Suprapubic skin (tissue), 4 donors: ENCODE data around the gene ARID1A. TPM values are rescaled to one million over a fixed set of nuclear protein-coding genes. Genes with fewer than 3 reads are reported as not detected.

Experiments
- DNase-seq, 2 donors: peaks; one replicate each; pipeline ENCODE4 v3.0.0-alpha.2; 2019; ENCODE audit warnings: low spot score in 2 of 2
- H3K27ac ChIP-seq: fragments of 200-600 bp; sonication (generic); one replicate; pipeline ENCODE4 v1.5.1; 2019
- H3K27me3 ChIP-seq: fragments of 200-600 bp; sonication (generic); one replicate; pipeline ENCODE4 v1.5.1; 2019
- H3K36me3 ChIP-seq: fragments of 200-600 bp; sonication (generic); one replicate; pipeline ENCODE4 v1.5.1; 2019
- H3K4me1 ChIP-seq: fragments of 200-600 bp; sonication (generic); one replicate; pipeline ENCODE4 v1.5.1; 2019
- H3K4me3 ChIP-seq: fragments of 200-600 bp; sonication (generic); one replicate; pipeline ENCODE4 v1.5.1; 2019; ENCODE audit warnings: mild to moderate bottlenecking
- H3K9me3 ChIP-seq: fragments of 200-600 bp; sonication (generic); one replicate; pipeline ENCODE4 v1.5.1; 2019
- EP300 ChIP-seq: sonication (generic); formaldehyde crosslinking; IDR thresholded peaks from one replicate; pipeline ENCODE4 v1.6.1; 2017; ENCODE audit warnings: antibody characterized with exemption
- POLR2A ChIP-seq, 2 donors: fragments of 450-650 bp; IDR thresholded peaks; one replicate each; pipeline ENCODE4 v1.6.1; 2017; ENCODE audit warnings: antibody characterized with exemption in 2 of 2, mild to moderate bottlenecking in 2 of 2, moderate library complexity in 2 of 2
- POLR2AphosphoS5 ChIP-seq, 3 donors: sonication (generic); formaldehyde crosslinking; IDR thresholded peaks; one replicate each; pipeline ENCODE4 v1.6.1; 2017; ENCODE audit warnings: antibody characterized with exemption in 3 of 3
- WGBS: methylation state at CpG from one replicate; pipeline ENCODE4 v1.1.5; 2018; 5-methylcytosine and 5-hydroxymethylcytosine counted together
- total RNA-seq, 4 donors: library from RNA; depleted of rRNA; stranded (reverse); fragments of >200 nt; gene quantifications; one replicate each; pipeline ENCODE4 v1.1.0, GENCODE V29; 2016
- TF ChIP-seq, protein P1 (sequence below), 2 donors: fragments of 200-600 bp in 1 of 2; fragments of 450-650 bp in 1 of 2; sonication (generic) in 1 of 2; IDR thresholded peaks; one replicate each; pipeline ENCODE4 v1.5.1; 2016 to 2019; ENCODE audit warnings: antibody characterized with exemption in 2 of 2, mild to moderate bottlenecking in 1 of 2, moderate library complexity in 1 of 2

Gene ARID1A
- total RNA-seq, 4 donors from 2014 or later: 77.2 to 90.0 (median 83.5) TPM

DNA sequence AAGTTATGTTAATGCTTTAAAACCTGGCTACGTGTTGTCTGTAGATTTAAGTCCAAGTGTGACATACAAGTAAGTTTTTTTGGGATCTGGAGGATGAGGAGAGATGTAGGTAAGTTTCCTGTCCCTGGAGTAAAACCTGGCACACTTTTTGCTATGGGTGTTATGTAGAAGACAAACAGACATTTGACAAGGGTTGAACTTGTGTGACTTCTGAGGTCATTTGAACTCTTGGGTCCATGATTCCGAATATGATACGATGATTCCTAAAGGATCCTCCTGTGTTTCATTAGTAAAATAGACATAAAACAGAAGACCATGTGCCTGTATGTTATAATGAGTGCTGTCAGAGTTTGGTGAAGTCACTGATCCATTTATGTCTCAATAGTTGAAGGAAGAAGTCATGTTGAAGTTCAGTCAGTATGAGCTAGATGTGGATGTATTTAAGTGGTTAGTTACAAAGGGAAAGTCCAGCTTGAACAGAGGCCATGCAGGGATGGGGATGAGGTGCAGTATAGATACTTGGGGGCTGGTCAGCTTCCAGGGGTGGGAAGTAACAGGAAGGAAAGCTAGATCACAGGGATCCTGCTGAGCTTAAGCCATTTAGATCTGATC, 44.3 kb downstream of the ARID1A start:
- H3K4me1 ChIP-seq: peaks cover 13% of the 10 kb centered on the region
- no peaks in the 10 kb centered on the region for H3K27me3 ChIP-seq
- 76% methylated on average over 3 of the region's 3 CpGs for WGBS
- DNase-seq: no peak
- TF ChIP-seq POLR2A (IDR thresholded peaks at IDR 0.05) (no peak), EP300 (no peak), POLR2AphosphoS5 (IDR thresholded peaks at IDR 0.05) (no peak)
- TF ChIP-seq, protein P1, sequence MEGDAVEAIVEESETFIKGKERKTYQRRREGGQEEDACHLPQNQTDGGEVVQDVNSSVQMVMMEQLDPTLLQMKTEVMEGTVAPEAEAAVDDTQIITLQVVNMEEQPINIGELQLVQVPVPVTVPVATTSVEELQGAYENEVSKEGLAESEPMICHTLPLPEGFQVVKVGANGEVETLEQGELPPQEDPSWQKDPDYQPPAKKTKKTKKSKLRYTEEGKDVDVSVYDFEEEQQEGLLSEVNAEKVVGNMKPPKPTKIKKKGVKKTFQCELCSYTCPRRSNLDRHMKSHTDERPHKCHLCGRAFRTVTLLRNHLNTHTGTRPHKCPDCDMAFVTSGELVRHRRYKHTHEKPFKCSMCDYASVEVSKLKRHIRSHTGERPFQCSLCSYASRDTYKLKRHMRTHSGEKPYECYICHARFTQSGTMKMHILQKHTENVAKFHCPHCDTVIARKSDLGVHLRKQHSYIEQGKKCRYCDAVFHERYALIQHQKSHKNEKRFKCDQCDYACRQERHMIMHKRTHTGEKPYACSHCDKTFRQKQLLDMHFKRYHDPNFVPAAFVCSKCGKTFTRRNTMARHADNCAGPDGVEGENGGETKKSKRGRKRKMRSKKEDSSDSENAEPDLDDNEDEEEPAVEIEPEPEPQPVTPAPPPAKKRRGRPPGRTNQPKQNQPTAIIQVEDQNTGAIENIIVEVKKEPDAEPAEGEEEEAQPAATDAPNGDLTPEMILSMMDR (IDR thresholded peaks at IDR 0.05): no peak
- H3K4me3 ChIP-seq: no peak overlapping the region
- H3K9me3 ChIP-seq: no peaks in the 10 kb centered on the region
- no peak overlapping the region for H3K27ac ChIP-seq
- peaks cover 64% of the 10 kb centered on the region for H3K36me3 ChIP-seq

DNA sequence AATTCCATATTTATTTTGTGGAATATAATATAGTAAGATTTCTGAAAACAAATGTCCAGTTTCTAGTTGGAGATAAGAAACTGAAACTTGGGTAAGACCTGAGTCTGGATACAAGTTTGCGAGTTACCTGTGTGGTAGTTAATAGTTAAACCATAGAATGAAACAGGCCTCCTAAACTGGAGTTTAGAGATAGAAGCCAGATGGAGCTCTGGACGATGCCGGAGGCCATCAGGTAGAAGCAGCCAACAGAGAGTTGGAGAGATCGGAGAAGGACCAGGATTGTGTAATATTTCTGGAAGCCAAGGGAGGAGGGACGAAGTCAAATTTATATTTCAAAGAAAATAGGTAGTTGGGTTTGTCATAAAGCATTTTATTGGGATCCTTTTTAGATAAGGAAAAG, 45.1 kb downstream of the ARID1A start:
- Histone ChIP-seq H3K27me3 (no peaks in the 10 kb centered on the region), H3K4me3 (no peak overlapping the region), H3K9me3 (no peaks in the 10 kb centered on the region), H3K27ac (no peak overlapping the region), H3K36me3 (peaks cover 58% of the 10 kb centered on the region), H3K4me1 (peaks cover 16% of the 10 kb centered on the region)
- TF ChIP-seq, protein P1 (IDR thresholded peaks at IDR 0.05): no peak
- TF ChIP-seq POLR2A (IDR thresholded peaks at IDR 0.05) (no peak), POLR2AphosphoS5 (IDR thresholded peaks at IDR 0.05) (no peak), EP300 (no peak)
- 72% methylated on average over 5 of the region's 5 CpGs for WGBS
- no peak for DNase-seq

DNA sequence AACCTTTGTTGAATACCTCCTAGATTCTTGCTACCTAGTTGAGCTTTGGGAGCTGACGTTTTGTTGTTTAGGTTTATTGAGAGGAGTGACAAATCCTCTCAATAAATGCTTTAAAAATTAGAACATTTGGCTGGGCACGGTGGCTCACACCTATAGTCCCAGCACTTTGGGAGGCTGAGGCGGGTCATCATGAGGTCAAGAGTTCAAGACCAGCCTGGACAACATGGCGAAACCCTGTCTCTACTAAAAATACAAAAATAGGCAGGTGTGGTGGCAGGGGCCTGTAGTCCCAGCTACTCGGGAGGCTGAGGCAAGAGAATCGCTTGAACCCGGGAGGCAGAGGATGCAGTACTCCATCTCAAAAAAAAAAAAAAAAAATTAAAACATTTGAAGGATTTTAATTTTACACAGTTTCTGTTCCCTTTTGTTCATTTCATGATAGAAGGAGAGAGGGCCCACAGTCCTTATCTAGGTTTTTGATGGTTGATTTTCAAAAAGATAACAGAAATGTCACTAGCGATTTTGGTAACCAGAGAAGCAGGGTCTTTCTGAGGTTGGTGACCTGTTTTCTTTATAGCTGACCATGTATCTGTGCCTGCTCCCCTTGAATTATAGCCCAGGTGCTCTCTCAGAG, 47.7 kb downstream of the ARID1A start:
- peaks cover 43% of the 10 kb centered on the region for H3K36me3 ChIP-seq
- H3K27me3 ChIP-seq: no peaks in the 10 kb centered on the region
- TF ChIP-seq POLR2A (IDR thresholded peaks at IDR 0.05) (no peak), POLR2AphosphoS5 (IDR thresholded peaks at IDR 0.05) (no peak), EP300 (no peak)
- TF ChIP-seq, protein P1 (IDR thresholded peaks at IDR 0.05): no peak
- peaks cover 23% of the 10 kb centered on the region for H3K4me1 ChIP-seq
- 87% methylated on average over 8 of the region's 8 CpGs for WGBS
- no peak overlapping the region for H3K4me3 ChIP-seq
- DNase-seq: no peak
- no peaks in the 10 kb centered on the region for H3K9me3 ChIP-seq
- H3K27ac ChIP-seq: no peak overlapping the region

DNA sequence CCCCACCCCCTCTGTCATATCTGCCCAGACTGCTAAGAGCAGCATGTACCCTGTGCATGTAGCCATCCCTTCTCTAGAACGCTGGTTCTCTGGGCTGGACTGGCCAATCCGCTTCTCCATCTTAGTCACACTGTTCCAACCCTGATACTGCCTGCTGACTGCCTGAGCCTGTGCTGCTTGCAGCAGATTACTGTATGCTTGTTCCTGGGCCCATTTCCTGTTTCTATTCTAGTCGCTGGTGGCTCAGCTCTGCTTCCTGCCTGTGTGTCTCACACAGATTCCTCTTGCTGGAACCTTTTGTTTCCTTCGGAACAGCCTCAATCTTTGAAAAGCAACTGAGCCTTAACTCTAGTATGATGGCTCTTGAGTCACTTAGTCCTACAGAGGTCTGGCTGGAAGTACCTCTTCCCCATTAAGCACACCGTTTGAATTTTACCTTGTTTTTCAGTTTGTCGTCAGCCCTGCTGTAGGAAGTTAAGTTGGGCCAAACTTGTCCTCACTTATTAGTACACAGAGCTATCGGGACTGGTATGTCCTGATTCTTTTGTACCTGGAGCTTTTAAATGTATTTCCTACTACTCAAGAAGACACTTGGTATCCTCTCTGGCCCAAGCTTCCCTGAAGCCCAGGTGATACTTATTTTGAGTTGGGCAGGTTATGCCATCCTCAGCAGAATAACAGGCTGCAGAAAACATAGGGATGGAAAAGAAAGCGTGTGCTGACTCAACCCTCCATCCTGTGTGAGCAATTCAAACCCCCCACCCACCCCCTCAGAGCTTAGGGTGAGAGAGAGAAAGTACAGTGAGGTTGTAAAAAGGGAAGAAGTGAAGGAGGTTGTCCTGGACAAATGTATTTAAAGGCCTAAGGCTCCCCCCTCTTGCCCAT, 48.5 kb downstream of the ARID1A start:
- H3K9me3 ChIP-seq: no peaks in the 10 kb centered on the region
- H3K4me3 ChIP-seq: no peak overlapping the region
- peaks cover 27% of the 10 kb centered on the region for H3K4me1 ChIP-seq
- H3K27me3 ChIP-seq: no peaks in the 10 kb centered on the region
- peak overlapping the region; percentile 39 for H3K27ac ChIP-seq
- DNase-seq: no peak
- peaks cover 42% of the 10 kb centered on the region for H3K36me3 ChIP-seq
- TF ChIP-seq POLR2AphosphoS5 (IDR thresholded peaks at IDR 0.05): peak in 1 of 3 donors; percentile 37
- TF ChIP-seq, protein P1 (IDR thresholded peaks at IDR 0.05): no peak
- 50% methylated on average over 8 of the region's 8 CpGs for WGBS

DNA sequence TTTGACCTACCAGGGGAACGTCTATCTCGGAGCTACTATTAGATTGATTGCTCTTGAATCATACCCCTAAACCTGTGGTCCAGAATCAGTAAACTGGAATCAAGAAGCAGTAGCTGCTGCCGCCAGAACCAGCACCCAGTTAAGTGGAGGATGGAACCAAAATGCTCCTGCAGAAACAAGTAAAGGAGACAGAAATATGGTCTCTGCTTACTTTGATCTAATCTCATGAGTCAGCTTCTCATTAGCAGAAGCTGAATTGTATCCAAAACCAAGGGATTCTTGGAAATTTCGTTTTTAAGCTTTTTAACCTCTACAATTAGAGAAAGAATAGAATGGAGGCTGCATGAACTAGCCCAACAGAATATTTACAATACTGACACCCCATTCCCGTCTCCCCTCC, 49.4 kb downstream of the ARID1A start:
- peaks cover 36% of the 10 kb centered on the region for H3K4me1 ChIP-seq

More for the DNA sequence above, 49.4 kb downstream of the ARID1A start:
- Histone ChIP-seq H3K9me3 (no peaks in the 10 kb centered on the region), H3K27me3 (no peaks in the 10 kb centered on the region), H3K4me3 (no peak overlapping the region), H3K27ac (no peak overlapping the region), H3K36me3 (peaks cover 48% of the 10 kb centered on the region)
- DNase-seq: no peak
- WGBS: 58% methylated on average over 5 of the region's 5 CpGs
- TF ChIP-seq POLR2AphosphoS5 (IDR thresholded peaks at IDR 0.05) (no peak), EP300 (no peak), POLR2A (IDR thresholded peaks at IDR 0.05) (no peak)
- TF ChIP-seq, protein P1 (IDR thresholded peaks at IDR 0.05): no peak
